HepG2 (cell line): ENCODE results near the gene NTRK2. TPM values are rescaled to one million over a fixed set of nuclear protein-coding genes. Genes with fewer than 3 reads are reported as not detected.

Source experiments
- ATAC-seq: fragments of 200-7000 bp; cut with Tn5 transposase; 3 replicates; pipeline ENCODE4 v1.9.1; 2020; ENCODE audit warnings: mild to moderate bottlenecking, moderate library complexity
- BruUV-seq: library from RNA; stranded (reverse); fragments of 400-500 nt; replicated peaks from 2 replicates; lab custom pipeline; 2021; lab: Mats Ljungman, UMichigan
- CTCF ChIA-PET: fragments of 300-600 bp; formaldehyde crosslinking; extraction: SDS; loops from one replicate; lab custom pipeline; 2021; ENCODE audit warnings: low total read pairs, inconsistent platforms, low intra/inter-chr PET ratio; lab: Yijun Ruan, JAX
- POLR2A ChIA-PET: fragments of 350-600 bp; sonication (Branson Sonifier 250); formaldehyde crosslinking; loops from one replicate; lab custom pipeline; 2020; ENCODE audit warnings: antibody characterized with exemption, inconsistent platforms; lab: Yijun Ruan, JAX
- DNase-seq: peaks from one replicate; pipeline ENCODE4 v3.0.0-alpha.2; 2015; ENCODE audit warnings: low spot score
- FAIRE-seq: peaks from 3 replicates; lab custom pipeline; 2011; peaks lifted over from hg19 to GRCh38; lab: Jason Lieb, UNC
- H2AFZ ChIP-seq: one replicate; pipeline ENCODE4 v1.6.1; 2011; ENCODE audit warnings: low read length, inconsistent platforms
- H3K27ac ChIP-seq: fragments of 300-600 bp; 3 replicates; pipeline ENCODE4 v1.8.0; 2011; ENCODE audit warnings: mixed run types, mild to moderate bottlenecking, mixed read lengths, low read length, inconsistent platforms; ENCODE audit not compliant: insufficient read depth; ENCODE audit errors: extremely low read length
- H3K27me3 ChIP-seq, 2 experiments: fragments of 200-600 bp in 1 of 2; 2 replicates in 1 of 2; 3 replicates in 1 of 2; pipeline versions ENCODE4 v1.6.0 to v1.8.0; 2011; ENCODE audit warnings: low read length in 2 of 2, mild to moderate bottlenecking in 2 of 2, moderate library complexity in 2 of 2, inconsistent platforms in 1 of 2; ENCODE audit not compliant: insufficient read depth in 2 of 2, control insufficient read depth in 1 of 2
- H3K36me3 ChIP-seq, 2 experiments: fragments of 200-600 bp in 1 of 2; replicated peaks in 1 of 2; 2 replicates in 1 of 2; 3 replicates in 1 of 2; pipeline versions ENCODE4 v1.5.1 to v1.8.0; 2011; ENCODE audit warnings: low read length in 2 of 2, inconsistent platforms in 1 of 2; ENCODE audit not compliant: insufficient read depth in 2 of 2, control insufficient read depth in 1 of 2
- H3K4me1 ChIP-seq: 2 replicates; pipeline ENCODE4 v1.5.1; 2012; ENCODE audit warnings: low read length, inconsistent platforms; ENCODE audit not compliant: insufficient read depth
- H3K4me2 ChIP-seq: 2 replicates; pipeline ENCODE4 v1.6.0; 2011; ENCODE audit warnings: low read depth, low read length, inconsistent platforms
- H3K4me3 ChIP-seq, 3 experiments: fragments of 200-600 bp in 1 of 3; sonication (generic), shearing (Covaris generic) in 1 of 3; replicated peaks in 1 of 3; 2 replicates each; pipeline ENCODE4 v1.5.1; 2011 to 2016; ENCODE audit warnings: low read length in 3 of 3, inconsistent platforms in 2 of 3, low read depth in 2 of 3, mild to moderate bottlenecking in 2 of 3, control low read depth in 1 of 3, mixed read lengths in 1 of 3; ENCODE audit not compliant: insufficient read depth in 1 of 3
- H3K79me2 ChIP-seq: one replicate; pipeline ENCODE4 v1.6.1; 2011; ENCODE audit warnings: low read length, inconsistent platforms; ENCODE audit not compliant: insufficient read depth
- H3K9ac ChIP-seq: 2 replicates; pipeline ENCODE4 v1.6.0; 2011; ENCODE audit warnings: mild to moderate bottlenecking, low read depth, low read length, inconsistent platforms; ENCODE audit not compliant: insufficient read depth
- H3K9me3 ChIP-seq: 2 replicates; pipeline ENCODE4 v1.5.1; 2012; ENCODE audit warnings: mild to moderate bottlenecking, low read length
- H4K20me1 ChIP-seq: 2 replicates; pipeline ENCODE4 v1.6.0; 2011; ENCODE audit warnings: inconsistent platforms, mild to moderate bottlenecking, low read length, moderate library complexity; ENCODE audit not compliant: insufficient read depth
- BCL3 ChIP-seq: sonication (generic); formaldehyde crosslinking; IDR thresholded peaks from 2 replicates; pipeline ENCODE4 v1.5.1; 2020; ENCODE audit warnings: mild to moderate bottlenecking, missing genetic modification reagents, moderate library complexity
- JDP2 ChIP-seq: sonication (generic); formaldehyde crosslinking; IDR thresholded peaks from 2 replicates; pipeline ENCODE4 v1.8.1; 2022; ENCODE audit warnings: missing genetic modification reagents, borderline replicate concordance
- KDM5A ChIP-seq: fragments of 200-600 bp; sonication (generic); IDR thresholded peaks from 2 replicates; pipeline ENCODE4 v1.7.0; 2018; ENCODE audit warnings: antibody characterized with exemption, mild to moderate bottlenecking, low read length, borderline replicate concordance
- NFE2L2 ChIP-seq: fragments of 150-350 bp; IDR thresholded peaks from 2 replicates; pipeline ENCODE4 v1.6.1; 2014; ENCODE audit warnings: low read length
- NPAS2 ChIP-seq: sonication (generic); formaldehyde crosslinking; IDR thresholded peaks from 2 replicates; pipeline ENCODE4 v1.8.0; 2022; ENCODE audit warnings: mild to moderate bottlenecking, missing genetic modification reagents, borderline replicate concordance
- ONECUT2 ChIP-seq: sonication (generic); formaldehyde crosslinking; IDR thresholded peaks from 2 replicates; pipeline ENCODE4 v1.4.0; 2020; ENCODE audit warnings: missing genetic modification reagents
- PHB2 ChIP-seq: fragments of 450-650 bp; IDR thresholded peaks from 2 replicates; pipeline ENCODE4 v1.6.1; 2018; ENCODE audit not compliant: partially characterized antibody
- POLR2G ChIP-seq: fragments of 200-400 bp; formaldehyde crosslinking; IDR thresholded peaks from 2 replicates; pipeline ENCODE4 v1.6.1; 2018; ENCODE audit warnings: mild to moderate bottlenecking, low read depth, low read length, moderate library complexity
- STAG1 ChIP-seq: sonication (generic); formaldehyde crosslinking; IDR thresholded peaks from 2 replicates; pipeline ENCODE4 v1.4.0; 2020; ENCODE audit warnings: missing genetic modification reagents
- TAF1 ChIP-seq: sonication (generic); formaldehyde crosslinking; IDR thresholded peaks from 2 replicates; pipeline ENCODE4 v1.4.0; 2020; ENCODE audit warnings: missing genetic modification reagents
- THAP7 ChIP-seq: sonication (generic); formaldehyde crosslinking; IDR thresholded peaks from 2 replicates; pipeline ENCODE4 v1.8.1; 2023; ENCODE audit warnings: mild to moderate bottlenecking, missing genetic modification reagents
- ZNF124 ChIP-seq: sonication (generic); formaldehyde crosslinking; IDR thresholded peaks from 2 replicates; pipeline ENCODE4 v1.4.0; 2020; ENCODE audit warnings: missing genetic modification reagents
- ZNF546 ChIP-seq: sonication (generic); formaldehyde crosslinking; conservative IDR thresholded peaks from 2 replicates; pipeline ENCODE4 v1.8.1; 2023; ENCODE audit warnings: mild to moderate bottlenecking, missing genetic modification reagents
- WGBS: methylation state at CpG from one replicate; pipeline ENCODE4 v1.1.6; 2017; ENCODE audit warnings: low lambda C conversion rate; 5-methylcytosine and 5-hydroxymethylcytosine counted together
- in situ Hi-C: cut with HindIII; loops from 2 replicates; pipeline ENCODE4 v1.10.0; 2017; ENCODE audit warnings: low pct_unique_long_range_greater_than_20kb; ENCODE audit not compliant: extremely low pct_ligation_motif_present
- intact Hi-C: fragments of 100-400 bp; cut with micrococcal nuclease; formaldehyde crosslinking; loops from one replicate; pipeline ENCODE4 v1.10.0; 2022; ENCODE audit not compliant: unreplicated experiment
- polyA plus RNA-seq, 8 experiments: library from polyadenylated mRNA; depleted of rRNA in 3 of 8; stranded (reverse) in 7 of 8; unstranded in 1 of 8; fragments of >200 nt; fragmentation: Illumina TruSeq in 4 of 8; extraction: Trizol in 4 of 8; gene quantifications; 2 replicates each; pipeline versions ENCODE4 v1.2.1 to v1.2.3, GENCODE V29; 2011 to 2016; ENCODE audit warnings: low read depth in 4 of 8, missing spikeins in 1 of 8, mixed read lengths in 1 of 8; ENCODE audit not compliant: insufficient read depth in 1 of 8
- total RNA-seq, 5 experiments: library from RNA; depleted of rRNA; stranded (reverse); fragments of >200 nt; fragmentation: Illumina TruSeq; extraction: Trizol; gene quantifications; 2 replicates each; pipeline ENCODE4 v1.2.3, GENCODE V29; 2016; ENCODE audit warnings: low read depth in 1 of 5
- TF ChIP-seq, protein P1 (sequence below): sonication (generic); formaldehyde crosslinking; IDR thresholded peaks from 2 replicates; pipeline ENCODE4 v1.4.0; 2020; ENCODE audit warnings: missing genetic modification reagents
- TF ChIP-seq, protein P2 (sequence below): IDR thresholded peaks from 2 replicates; pipeline ENCODE4 v1.6.1; 2012; ENCODE audit warnings: low read depth, low read length, improper control_type of control experiment

The NTRK2 gene
- total and polyA plus RNA-seq, 2 of the 13 experiments (the other 11 are each of a cell fraction or from before 2014, with no cell fraction given), result not detected

DNA sequence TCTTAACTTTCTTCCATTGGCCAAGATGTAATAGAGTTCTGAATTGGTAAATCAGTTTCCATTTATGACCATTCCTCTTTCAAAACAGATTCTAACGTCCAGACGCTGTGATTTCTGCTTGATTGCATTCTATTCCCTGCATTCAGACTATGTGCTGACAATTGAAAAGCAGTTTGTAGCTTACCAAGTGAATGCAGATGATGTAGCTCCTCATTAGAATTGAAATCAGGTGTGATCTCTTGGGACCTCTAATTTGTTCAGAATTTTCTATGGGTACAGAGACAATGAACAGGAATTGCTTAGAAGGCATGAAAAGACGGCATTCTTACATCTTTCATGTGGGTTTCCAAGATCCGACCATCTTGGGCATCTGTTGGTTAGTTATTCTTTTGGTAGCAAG lies 191.9 kb downstream of the NTRK2 start:
- Histone ChIP-seq H3K36me3 (no peaks in the 10 kb centered on the region), H3K9ac (no peak overlapping the region), H4K20me1 (no peaks in the 10 kb centered on the region), H3K27ac (no peak overlapping the region), H3K9me3 (no peaks in the 10 kb centered on the region), H3K27me3 (0 out of 5 replicates have a peak, but pooled peaks cover 0 to 6% of the 10 kb centered on the region in 2 experiments), H2AFZ (no peak overlapping the region), H3K79me2 (no peaks in the 10 kb centered on the region), H3K4me1 (no peaks in the 10 kb centered on the region), H3K4me3 (no peak overlapping the region), H3K4me2 (no peak overlapping the region)
- intact Hi-C loops, result no loop called here
- ChIA-PET POLR2A (no interaction called here), CTCF (no interaction called here)
- ATAC-seq, result no peak
- no peak for FAIRE-seq
- WGBS, result 4% methylated on average over 4 of the region's 4 CpGs
- no TSS peak for BruUV-seq
- TF ChIP-seq ONECUT2 (CRISPR knock-in tag) (no peak), NPAS2 (CRISPR knock-in tag) (no peak), JDP2 (CRISPR knock-in tag) (no peak), BCL3 (CRISPR knock-in tag) (no peak)
- TF ChIP-seq, protein P1, sequence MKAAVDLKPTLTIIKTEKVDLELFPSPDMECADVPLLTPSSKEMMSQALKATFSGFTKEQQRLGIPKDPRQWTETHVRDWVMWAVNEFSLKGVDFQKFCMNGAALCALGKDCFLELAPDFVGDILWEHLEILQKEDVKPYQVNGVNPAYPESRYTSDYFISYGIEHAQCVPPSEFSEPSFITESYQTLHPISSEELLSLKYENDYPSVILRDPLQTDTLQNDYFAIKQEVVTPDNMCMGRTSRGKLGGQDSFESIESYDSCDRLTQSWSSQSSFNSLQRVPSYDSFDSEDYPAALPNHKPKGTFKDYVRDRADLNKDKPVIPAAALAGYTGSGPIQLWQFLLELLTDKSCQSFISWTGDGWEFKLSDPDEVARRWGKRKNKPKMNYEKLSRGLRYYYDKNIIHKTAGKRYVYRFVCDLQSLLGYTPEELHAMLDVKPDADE (CRISPR knock-in tag), result no peak
- DNase-seq, result no peak
- in situ Hi-C loops, result no loop called here

- in situ Hi-C loops, result no loop called here
- FAIRE-seq, result no peak
- no peak for TF ChIP-seq POLR2G
- no peak for TF ChIP-seq TAF1 (CRISPR knock-in tag)
- no peak for TF ChIP-seq THAP7 (CRISPR knock-in tag)
- TF ChIP-seq, protein P2, sequence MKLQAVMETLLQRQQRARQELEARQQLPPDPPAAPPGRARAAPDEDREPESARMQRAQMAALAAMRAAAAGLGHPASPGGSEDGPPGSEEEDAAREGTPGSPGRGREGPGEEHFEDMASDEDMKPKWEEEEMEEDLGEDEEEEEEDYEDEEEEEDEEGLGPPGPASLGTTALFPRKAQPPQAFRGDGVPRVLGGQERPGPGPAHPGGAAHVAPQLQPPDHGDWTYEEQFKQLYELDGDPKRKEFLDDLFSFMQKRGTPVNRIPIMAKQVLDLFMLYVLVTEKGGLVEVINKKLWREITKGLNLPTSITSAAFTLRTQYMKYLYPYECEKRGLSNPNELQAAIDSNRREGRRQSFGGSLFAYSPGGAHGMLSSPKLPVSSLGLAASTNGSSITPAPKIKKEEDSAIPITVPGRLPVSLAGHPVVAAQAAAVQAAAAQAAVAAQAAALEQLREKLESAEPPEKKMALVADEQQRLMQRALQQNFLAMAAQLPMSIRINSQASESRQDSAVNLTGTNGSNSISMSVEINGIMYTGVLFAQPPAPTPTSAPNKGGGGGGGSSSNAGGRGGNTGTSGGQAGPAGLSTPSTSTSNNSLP, result no peak
- no peak; the same call in 1 of the 2 replicates for TF ChIP-seq NFE2L2
- no peak for TF ChIP-seq STAG1
- no peak for TF ChIP-seq ZNF546 (CRISPR knock-in tag)
- TF ChIP-seq PHB2, result no peak
- no peak for TF ChIP-seq KDM5A
- TF ChIP-seq ZNF124 (CRISPR knock-in tag), result no peak
Measured at GRCh38 chr9:84862308-84862707, 192.8 kb downstream of the NTRK2 start.

More at GRCh38 chr9:84862308-84862707, 192.8 kb downstream of the NTRK2 start:
- Histone ChIP-seq H3K27me3 (0 out of 5 replicates have a peak, but pooled peaks cover 0 to 6% of the 10 kb centered on the region in 2 experiments), H3K36me3 (no peaks in the 10 kb centered on the region), H4K20me1 (no peaks in the 10 kb centered on the region), H3K4me2 (no peak overlapping the region), H3K9me3 (no peaks in the 10 kb centered on the region), H3K4me1 (no peaks in the 10 kb centered on the region), H3K27ac (no peak overlapping the region), H3K9ac (no peak overlapping the region), H2AFZ (no peak overlapping the region), H3K79me2 (no peaks in the 10 kb centered on the region), H3K4me3 (no peak overlapping the region)
- intact Hi-C loops, result no loop called here
- DNase-seq, result no peak
- no TSS peak for BruUV-seq
- ATAC-seq, result no peak
- WGBS, result 41% methylated on average over 7 of the region's 7 CpGs
- ChIA-PET POLR2A (no interaction called here), CTCF (no interaction called here)
